Stimulated activated CD4-positive, alpha-beta T cell treated with anti-CD3 and anti-CD28 coated beads, Interleukin-1b, Interleukin-23, amount 100 ng/mL, for 24 hours (primary cell): ENCODE measurements around the gene RPL37.
"Not testable (repeated sequence)": the region's sequence is repeated elsewhere in the genome, so short reads cannot be mapped to it uniquely, and the experiment has no call there.

Source experiments
- DNase-seq, 4 experiments: peaks; one replicate each; pipeline ENCODE4 v3.0.0-alpha.2; 2020; ENCODE audit warnings: low read depth in 4 of 4, low spot score in 1 of 4

RPL37 gene

GRCh38 chr5:40834391-40834848 is 602 bp downstream of the RPL37 start:
- DNase-seq: no peak

- no peak for DNase-seq
Measured at GRCh38 chr5:40833712-40834229, 1.3 kb downstream of the RPL37 start.

- no peak for DNase-seq
Measured at GRCh38 chr5:40832345-40832744, 2.7 kb downstream of the RPL37 start.

- no peak for DNase-seq
Measured at GRCh38 chr5:40831346-40832210, 3.4 kb downstream of the RPL37 start.

GRCh38 chr5:40829748-40830533 is 5.1 kb downstream of the RPL37 start:
- DNase-seq: no peak

GRCh38 chr5:40828690-40829661 is 6.0 kb downstream of the RPL37 start:
- DNase-seq: no peak

GRCh38 chr5:40828021-40828631 is 6.9 kb downstream of the RPL37 start:
- no peak for DNase-seq

- DNase-seq: no peak
Measured at GRCh38 chr5:40827188-40827977, 7.6 kb downstream of the RPL37 start.

- DNase-seq: no peak
Measured at GRCh38 chr5:40826489-40827187, 8.4 kb downstream of the RPL37 start.

- not testable (repeated sequence) for DNase-seq
Measured at GRCh38 chr5:40825461-40826043, 9.5 kb downstream of the RPL37 start.

- no peak for DNase-seq
Measured at GRCh38 chr5:40823459-40823858, 11.6 kb downstream of the RPL37 start.

- no peak for DNase-seq
Measured at GRCh38 chr5:40813698-40814281, 21.2 kb downstream of the RPL37 start.

GRCh38 chr5:40812125-40812524 is 22.9 kb downstream of the RPL37 start:
- DNase-seq: no peak

GRCh38 chr5:40801771-40802562 is 33.1 kb downstream of the RPL37 start:
- DNase-seq: no peak

- no peak for DNase-seq
Measured at GRCh38 chr5:40799258-40799657, 35.8 kb downstream of the RPL37 start.

GRCh38 chr5:40798801-40799210 is 36.2 kb downstream of the RPL37 start:
- no peak for DNase-seq
